Activated naive CD8-positive, alpha-beta T cell treated with anti-CD3 and anti-CD28 coated beads, Interleukin-2, amount 10 ng/mL, durations not matched to agents 7 days and 5 days (primary cell): ENCODE measurements around the gene SCAND1. TPM values are rescaled to one million over a fixed set of nuclear protein-coding genes. Genes with fewer than 3 reads are reported as not detected.
A peak's percentile ranks its signal among the peaks of the same experiment; 100 is the strongest.
"Not testable (repeated sequence)": the region's sequence is repeated elsewhere in the genome, so short reads cannot be mapped to it uniquely, and the experiment has no call there.

Experiments
- ATAC-seq: fragments of 150-1000 bp; cut with Tn5 transposase; one replicate; pipeline ENCODE4 v1.10.0; 2021; ENCODE audit warnings: low read depth, moderate library complexity
- POLR2A ChIA-PET: fragments of 350-600 bp; sonication (Branson Sonifier 250); formaldehyde crosslinking; loops from one replicate; lab custom pipeline; 2021; ENCODE audit warnings: antibody characterized with exemption; lab: Charles Lee
- DNase-seq: peaks from one replicate; pipeline ENCODE4 v3.0.0; 2021
- H3K27ac Mint-ChIP-seq: one replicate; pipeline ENCODE4 v1.8.0; 2022; ENCODE audit warnings: mild to moderate bottlenecking, mixed read lengths
- H3K27me3 Mint-ChIP-seq: one replicate; pipeline ENCODE4 v1.8.0; 2022; ENCODE audit warnings: mild to moderate bottlenecking, moderate library complexity, mixed read lengths
- H3K36me3 Mint-ChIP-seq: one replicate; pipeline ENCODE4 v1.8.0; 2021; ENCODE audit warnings: mild to moderate bottlenecking, mixed read lengths
- H3K4me1 Mint-ChIP-seq: one replicate; pipeline ENCODE4 v1.8.0; 2021; ENCODE audit warnings: mixed read lengths
- H3K4me3 Mint-ChIP-seq: one replicate; pipeline ENCODE4 v1.8.0; 2022; ENCODE audit warnings: mild to moderate bottlenecking, moderate library complexity, mixed read lengths
- H3K9me3 Mint-ChIP-seq: one replicate; pipeline ENCODE4 v1.8.0; 2021; ENCODE audit warnings: mixed read lengths
- total RNA-seq, 2 experiments: library from RNA; stranded (reverse); gene quantifications; one replicate each; pipeline ENCODE4 v1.2.3, GENCODE V29; 2021

SCAND1 gene
- total RNA-seq, 2 experiments from 2014 or later: 57.8 to 60.9 TPM

GRCh38 chr20:35952480-35953386, 1.6 kb downstream of the SCAND1 start:
- POLR2A ChIA-PET: interaction anchor here (0.6 to 3.9 kb wide), 21 partner anchors 9 to 1436 kb away, joined by 3 to 89 read pairs (median 5); partner anchors contain the start of genes CPNE1, DYNLRB1, EDEM2 and ERGIC3
- peak overlapping the region; percentile 99 for H3K4me3 Mint-ChIP-seq
- H3K36me3 Mint-ChIP-seq: peaks cover 18% of the 10 kb centered on the region
- DNase-seq (no peak), ATAC-seq (no peak)
- peaks cover 8% of the 10 kb centered on the region for H3K4me1 Mint-ChIP-seq
- no peaks in the 10 kb centered on the region for H3K27me3 Mint-ChIP-seq
- H3K27ac Mint-ChIP-seq: peak overlapping the region; percentile 100
- no peaks in the 10 kb centered on the region for H3K9me3 Mint-ChIP-seq

GRCh38 chr20:35952080-35952479, 2.2 kb downstream of the SCAND1 start:
- not testable (repeated sequence) for ATAC-seq, H3K9me3 Mint-ChIP-seq, DNase-seq, H3K4me1 Mint-ChIP-seq, H3K27me3 Mint-ChIP-seq
- Mint-ChIP-seq H3K36me3 (peaks cover 23% of the 10 kb centered on the region), H3K27ac (peak overlapping the region; percentile 100), H3K4me3 (peak overlapping the region; percentile 99)
- POLR2A ChIA-PET: interaction anchor here (0.6 to 3.9 kb wide), 5 partner anchors 183 to 497 kb away, joined by 3 to 89 read pairs (median 12); partner anchors contain the start of genes CPNE1, RBM12 and RBM39

GRCh38 chr20:35950093-35950492, 4.2 kb downstream of the SCAND1 start:
- POLR2A ChIA-PET: interaction anchor here (1.5 kb wide), 1 partner anchor 459 kb away, joined by 3 read pairs; no protein-coding TSS in a partner anchor

GRCh38 chr20:35947907-35948306, 6.4 kb downstream of the SCAND1 start:
- peaks cover 10% of the 10 kb centered on the region for H3K4me1 Mint-ChIP-seq
- no peaks in the 10 kb centered on the region for H3K27me3 Mint-ChIP-seq
- H3K27ac Mint-ChIP-seq: no peak overlapping the region
- peaks cover 26% of the 10 kb centered on the region for H3K36me3 Mint-ChIP-seq
- POLR2A ChIA-PET: interaction anchor here (0.6 to 0.8 kb wide), 2 partner anchors 205 to 364 kb away, joined by 4 to 5 read pairs; no protein-coding TSS in a partner anchor
- DNase-seq (no peak), ATAC-seq (no peak)
- H3K4me3 Mint-ChIP-seq: no peak overlapping the region
- H3K9me3 Mint-ChIP-seq: no peaks in the 10 kb centered on the region

More at GRCh38 chr20:35950093-35950492, 4.2 kb downstream of the SCAND1 start:
- DNase-seq (no peak), ATAC-seq (no peak)
- Mint-ChIP-seq H3K27ac (no peak overlapping the region), H3K4me3 (no peak overlapping the region), H3K9me3 (no peaks in the 10 kb centered on the region), H3K27me3 (no peaks in the 10 kb centered on the region), H3K4me1 (peaks cover 10% of the 10 kb centered on the region), H3K36me3 (peaks cover 26% of the 10 kb centered on the region)

GRCh38 chr20:35947489-35947888, 6.8 kb downstream of the SCAND1 start:
- peaks cover 6% of the 10 kb centered on the region for H3K4me1 Mint-ChIP-seq
- H3K36me3 Mint-ChIP-seq: peaks cover 22% of the 10 kb centered on the region
- no peaks in the 10 kb centered on the region for H3K9me3 Mint-ChIP-seq
- no peak overlapping the region for H3K4me3 Mint-ChIP-seq
- H3K27ac Mint-ChIP-seq: no peak overlapping the region
- ATAC-seq (peak; percentile 56), DNase-seq (no peak)
- no peaks in the 10 kb centered on the region for H3K27me3 Mint-ChIP-seq
- POLR2A ChIA-PET: interaction anchor here (0.8 kb wide), 2 partner anchors 204 to 457 kb away, joined by 3 to 4 read pairs; no protein-coding TSS in a partner anchor

- Mint-ChIP-seq H3K9me3 (no peaks in the 10 kb centered on the region), H3K27ac (no peak overlapping the region), H3K4me1 (peaks cover under 1% of the 10 kb centered on the region), H3K4me3 (no peak overlapping the region), H3K27me3 (no peaks in the 10 kb centered on the region), H3K36me3 (peaks cover 22% of the 10 kb centered on the region)
- POLR2A ChIA-PET: interaction anchor here (1.9 kb wide), 1 partner anchor 12 kb away, joined by 16 read pairs; the partner anchor contains the start of gene SCAND1
- no peak for DNase-seq
- ATAC-seq: no peak
These were observed 12.1 kb downstream of the SCAND1 start for GRCh38 chr20:35942243-35942642.

- no peaks in the 10 kb centered on the region for H3K27me3 Mint-ChIP-seq
- no peak overlapping the region for H3K4me3 Mint-ChIP-seq
- ATAC-seq (no peak), DNase-seq (no peak)
- POLR2A ChIA-PET: no interaction called here
- no peaks in the 10 kb centered on the region for H3K4me1 Mint-ChIP-seq
- H3K27ac Mint-ChIP-seq: peak overlapping the region; percentile 40
- no peaks in the 10 kb centered on the region for H3K9me3 Mint-ChIP-seq
- H3K36me3 Mint-ChIP-seq: peaks cover 22% of the 10 kb centered on the region
These were observed 12.7 kb downstream of the SCAND1 start for GRCh38 chr20:35941620-35942019.

- no peak for DNase-seq
- ATAC-seq: no peak
- Mint-ChIP-seq H3K9me3 (no peaks in the 10 kb centered on the region), H3K27me3 (no peaks in the 10 kb centered on the region), H3K4me1 (peaks cover 9% of the 10 kb centered on the region), H3K4me3 (no peak overlapping the region), H3K27ac (no peak overlapping the region), H3K36me3 (peaks cover 20% of the 10 kb centered on the region)
- POLR2A ChIA-PET: no interaction called here
These were observed 15.0 kb downstream of the SCAND1 start for GRCh38 chr20:35939264-35939663.

- H3K27me3 Mint-ChIP-seq: no peaks in the 10 kb centered on the region
- H3K9me3 Mint-ChIP-seq: no peaks in the 10 kb centered on the region
- POLR2A ChIA-PET: interaction anchor here (0.7 kb wide), 1 partner anchor 302 kb away, joined by 3 read pairs; the partner anchor contains the start of gene AAR2
- ATAC-seq (no peak), DNase-seq (no peak)
- no peak overlapping the region for H3K27ac Mint-ChIP-seq
- H3K36me3 Mint-ChIP-seq: peaks cover 30% of the 10 kb centered on the region
- peaks cover 18% of the 10 kb centered on the region for H3K4me1 Mint-ChIP-seq
- H3K4me3 Mint-ChIP-seq: no peak overlapping the region
These were observed 20.3 kb downstream of the SCAND1 start for GRCh38 chr20:35934050-35934449.

GRCh38 chr20:35929301-35929700, 25.0 kb downstream of the SCAND1 start:
- DNase-seq (no peak), ATAC-seq (no peak)
- POLR2A ChIA-PET: no interaction called here
- Mint-ChIP-seq H3K27ac (no peak overlapping the region), H3K27me3 (no peaks in the 10 kb centered on the region), H3K9me3 (no peaks in the 10 kb centered on the region), H3K4me3 (no peak overlapping the region), H3K4me1 (peaks cover 9% of the 10 kb centered on the region), H3K36me3 (peaks cover 33% of the 10 kb centered on the region)

GRCh38 chr20:35920523-35920922, 33.8 kb downstream of the SCAND1 start:
- Mint-ChIP-seq H3K27me3 (no peaks in the 10 kb centered on the region), H3K4me1 (peaks cover 1% of the 10 kb centered on the region), H3K9me3 (no peaks in the 10 kb centered on the region), H3K36me3 (peaks cover 15% of the 10 kb centered on the region), H3K4me3 (no peak overlapping the region), H3K27ac (no peak overlapping the region)
- no peak for ATAC-seq
- POLR2A ChIA-PET: no interaction called here
- no peak for DNase-seq

GRCh38 chr20:35918021-35918420, 36.3 kb downstream of the SCAND1 start:
- peaks cover 20% of the 10 kb centered on the region for H3K36me3 Mint-ChIP-seq
- no peak overlapping the region for H3K4me3 Mint-ChIP-seq
- DNase-seq (no peak), ATAC-seq (no peak)
- no peaks in the 10 kb centered on the region for H3K27me3 Mint-ChIP-seq
- POLR2A ChIA-PET: no interaction called here
- H3K9me3 Mint-ChIP-seq: no peaks in the 10 kb centered on the region
- H3K27ac Mint-ChIP-seq: no peak overlapping the region
- peaks cover 3% of the 10 kb centered on the region for H3K4me1 Mint-ChIP-seq

GRCh38 chr20:35917077-35917476, 37.2 kb downstream of the SCAND1 start:
- POLR2A ChIA-PET: no interaction called here
- DNase-seq (no peak), ATAC-seq (no peak)
- peaks cover 4% of the 10 kb centered on the region for H3K4me1 Mint-ChIP-seq
- H3K27me3 Mint-ChIP-seq: no peaks in the 10 kb centered on the region
- H3K4me3 Mint-ChIP-seq: no peak overlapping the region
- H3K36me3 Mint-ChIP-seq: peaks cover 24% of the 10 kb centered on the region
- no peaks in the 10 kb centered on the region for H3K9me3 Mint-ChIP-seq
- H3K27ac Mint-ChIP-seq: no peak overlapping the region
